ENCODE results near the gene MN1. TPM values are rescaled to one million over a fixed set of nuclear protein-coding genes. Genes with fewer than 3 reads are reported as not detected.

The MN1 gene
- total RNA-seq, 1 donor from 2014 or later, result 0.07 TPM

- intact Hi-C loops (cut with micrococcal nuclease), result no loop called here
- ChIA-PET CTCF (no interaction called here), POLR2A (no interaction called here)
- Mint-ChIP-seq H3K27me3 (peaks cover 9% of the 10 kb centered on the region), H3K36me3 (ENCODE audit: low read depth) (no peaks in the 10 kb centered on the region), H3K27ac (no peak overlapping the region), H3K9me3 (peaks cover 3% of the 10 kb centered on the region), H3K4me3 (no peak overlapping the region), H3K4me1 (no peaks in the 10 kb centered on the region)
- TF ChIP-seq, protein P1, sequence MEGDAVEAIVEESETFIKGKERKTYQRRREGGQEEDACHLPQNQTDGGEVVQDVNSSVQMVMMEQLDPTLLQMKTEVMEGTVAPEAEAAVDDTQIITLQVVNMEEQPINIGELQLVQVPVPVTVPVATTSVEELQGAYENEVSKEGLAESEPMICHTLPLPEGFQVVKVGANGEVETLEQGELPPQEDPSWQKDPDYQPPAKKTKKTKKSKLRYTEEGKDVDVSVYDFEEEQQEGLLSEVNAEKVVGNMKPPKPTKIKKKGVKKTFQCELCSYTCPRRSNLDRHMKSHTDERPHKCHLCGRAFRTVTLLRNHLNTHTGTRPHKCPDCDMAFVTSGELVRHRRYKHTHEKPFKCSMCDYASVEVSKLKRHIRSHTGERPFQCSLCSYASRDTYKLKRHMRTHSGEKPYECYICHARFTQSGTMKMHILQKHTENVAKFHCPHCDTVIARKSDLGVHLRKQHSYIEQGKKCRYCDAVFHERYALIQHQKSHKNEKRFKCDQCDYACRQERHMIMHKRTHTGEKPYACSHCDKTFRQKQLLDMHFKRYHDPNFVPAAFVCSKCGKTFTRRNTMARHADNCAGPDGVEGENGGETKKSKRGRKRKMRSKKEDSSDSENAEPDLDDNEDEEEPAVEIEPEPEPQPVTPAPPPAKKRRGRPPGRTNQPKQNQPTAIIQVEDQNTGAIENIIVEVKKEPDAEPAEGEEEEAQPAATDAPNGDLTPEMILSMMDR (IDR thresholded peaks at IDR 0.05), result no peak
- DNase-seq, result no peak
- no peak for ATAC-seq (ENCODE audit: low read depth)
Observed at GRCh38 chr22:27713461-27713860, 88.1 kb downstream of the MN1 start.

DNA sequence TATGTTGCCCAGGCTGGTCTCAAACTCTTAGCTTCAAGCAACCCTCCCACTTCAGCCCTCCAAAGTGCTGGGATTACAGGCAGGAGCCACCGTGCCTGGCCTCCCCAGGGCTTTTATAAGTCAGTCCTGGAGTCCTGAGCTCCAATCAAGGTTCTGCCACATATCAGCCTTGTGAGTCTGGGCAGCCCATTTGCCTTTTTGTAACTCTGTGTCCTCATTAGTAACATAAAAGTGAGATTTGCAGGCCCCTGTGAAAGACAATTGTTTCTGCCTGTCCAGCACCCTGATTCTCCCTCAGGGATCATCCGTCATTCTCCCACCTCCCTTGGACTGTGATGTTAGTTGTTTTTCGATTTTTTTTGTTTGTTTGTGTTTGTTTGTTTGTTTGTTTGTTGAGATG, 89.8 kb downstream of the MN1 start:
- Mint-ChIP-seq H3K9me3 (peaks cover 3% of the 10 kb centered on the region), H3K36me3 (ENCODE audit: low read depth) (no peaks in the 10 kb centered on the region), H3K27ac (no peak overlapping the region), H3K4me3 (no peak overlapping the region), H3K4me1 (no peaks in the 10 kb centered on the region), H3K27me3 (peaks cover 7% of the 10 kb centered on the region)
- DNase-seq (no peak), ATAC-seq (ENCODE audit: low read depth) (no peak)
- POLR2A ChIA-PET, result no interaction called here
- intact Hi-C loops (cut with micrococcal nuclease), result no loop called here
- CTCF ChIA-PET, result no interaction called here
- TF ChIP-seq, protein P1 (IDR thresholded peaks at IDR 0.05), result no peak

DNA sequence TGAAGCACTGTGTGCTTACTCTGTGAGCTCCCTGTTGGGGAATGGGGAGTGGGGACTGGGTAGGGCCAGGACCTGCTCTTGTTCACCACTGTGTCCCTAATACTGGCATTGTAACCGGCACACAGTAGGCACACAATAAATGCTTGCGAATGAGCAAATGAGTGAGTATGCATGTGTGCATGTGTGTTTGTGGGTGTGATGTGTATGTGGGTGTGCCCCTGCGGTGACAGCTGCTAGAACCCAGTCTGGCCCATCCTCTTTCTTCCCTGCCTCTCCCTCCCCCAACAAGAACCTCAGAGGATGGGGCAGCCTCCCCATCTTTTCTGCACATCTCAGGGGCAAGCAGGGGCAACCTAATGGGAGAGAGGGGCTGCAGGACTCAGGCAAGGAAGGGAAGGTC, 90.5 kb downstream of the MN1 start:
- Mint-ChIP-seq H3K4me3 (no peak overlapping the region), H3K27me3 (peaks cover 7% of the 10 kb centered on the region), H3K27ac (no peak overlapping the region), H3K4me1 (no peaks in the 10 kb centered on the region), H3K9me3 (no peaks in the 10 kb centered on the region), H3K36me3 (ENCODE audit: low read depth) (no peaks in the 10 kb centered on the region)
- intact Hi-C loops (cut with micrococcal nuclease), result no loop called here
- ChIA-PET CTCF (no interaction called here), POLR2A (no interaction called here)
- TF ChIP-seq, protein P1 (IDR thresholded peaks at IDR 0.05), result no peak
- no peak for ATAC-seq (ENCODE audit: low read depth)
- DNase-seq, result no peak

DNA sequence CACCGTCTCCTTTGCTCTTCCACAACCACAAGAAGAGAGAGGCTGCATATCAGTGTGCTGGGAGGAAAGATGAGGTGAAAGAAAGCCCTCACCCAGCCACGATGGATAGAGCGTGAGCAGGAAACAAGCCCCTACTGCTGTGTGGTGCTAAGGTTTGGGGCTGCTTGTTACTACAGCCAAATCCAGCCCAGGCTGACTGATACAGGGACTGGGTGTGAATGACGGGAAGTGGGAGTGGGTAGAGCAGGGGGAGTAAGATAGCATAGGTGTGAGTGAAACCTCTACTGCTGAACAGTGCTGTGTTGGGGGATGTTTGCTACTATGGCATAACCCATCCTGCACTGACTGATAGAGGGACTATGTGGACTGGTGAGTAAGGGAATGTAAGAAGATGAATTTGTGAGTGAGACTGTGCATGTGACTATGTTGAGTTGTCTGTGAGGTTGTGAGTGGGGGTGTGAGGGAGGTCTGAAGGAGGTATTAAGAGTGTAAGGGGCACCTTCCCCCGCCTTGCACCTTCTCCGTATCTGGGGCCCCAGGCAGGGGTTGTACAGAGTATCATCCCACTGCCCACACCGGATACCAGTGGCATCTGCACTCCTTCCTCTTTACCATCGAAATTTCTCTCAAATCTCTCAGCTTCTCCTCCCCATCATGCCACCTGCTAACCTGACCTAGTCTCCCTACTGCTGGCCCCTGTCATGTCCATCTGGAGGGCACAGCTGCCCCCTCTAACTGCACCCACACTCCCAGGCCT, 91.5 kb downstream of the MN1 start:
- H3K36me3 Mint-ChIP-seq (ENCODE audit: low read depth), result no peaks in the 10 kb centered on the region
- peaks cover 7% of the 10 kb centered on the region for H3K27me3 Mint-ChIP-seq
- H3K4me3 Mint-ChIP-seq, result no peak overlapping the region
- no peak for ATAC-seq (ENCODE audit: low read depth)
- DNase-seq, result no peak
- TF ChIP-seq, protein P1 (IDR thresholded peaks at IDR 0.05), result no peak
- no peaks in the 10 kb centered on the region for H3K9me3 Mint-ChIP-seq
- intact Hi-C loops (cut with micrococcal nuclease), result no loop called here
- POLR2A ChIA-PET, result no interaction called here
- H3K4me1 Mint-ChIP-seq, result no peaks in the 10 kb centered on the region
- CTCF ChIA-PET, result no interaction called here
- H3K27ac Mint-ChIP-seq, result no peak overlapping the region

DNA sequence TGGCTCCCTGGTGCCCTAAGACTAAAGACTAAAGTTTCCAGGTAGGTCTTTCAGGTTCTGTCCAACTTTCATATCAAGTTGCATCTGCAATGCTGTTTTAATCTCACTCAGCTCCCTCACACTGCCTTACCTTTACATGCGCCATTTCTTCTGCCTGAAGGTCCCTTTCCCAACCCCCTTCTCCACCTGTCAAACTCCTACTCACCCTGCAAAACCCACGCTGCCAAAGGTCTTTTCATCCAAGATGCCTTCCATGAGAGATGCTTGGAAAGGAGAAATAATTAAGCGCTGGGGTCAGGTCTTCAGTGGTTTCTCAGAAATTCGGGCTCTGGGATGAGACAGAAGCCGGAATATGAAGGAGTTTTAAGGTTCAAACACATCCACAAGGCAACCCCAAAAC, 95.1 kb downstream of the MN1 start:
- TF ChIP-seq, protein P1 (IDR thresholded peaks at IDR 0.05), result no peak
- H3K36me3 Mint-ChIP-seq (ENCODE audit: low read depth), result no peaks in the 10 kb centered on the region
- peaks cover 3% of the 10 kb centered on the region for H3K9me3 Mint-ChIP-seq
- H3K4me1 Mint-ChIP-seq, result no peaks in the 10 kb centered on the region
- peaks cover 5% of the 10 kb centered on the region for H3K27me3 Mint-ChIP-seq
- H3K4me3 Mint-ChIP-seq, result no peak overlapping the region
- ATAC-seq (ENCODE audit: low read depth), result no peak
- H3K27ac Mint-ChIP-seq, result no peak overlapping the region
- ChIA-PET POLR2A (no interaction called here), CTCF (no interaction called here)
- intact Hi-C loops (cut with micrococcal nuclease), result no loop called here
- no peak for DNase-seq

Data from activated B cell treated with CpG ODN at 0.5 μM for 24 hours (primary cell).